ENCODE data around the gene ESYT2.

- no peak for TF ChIP-seq POLR2A (IDR thresholded peaks at IDR 0.05; ENCODE audit: borderline replicate concordance, extremely low read depth, insufficient read depth, insufficient read length)
- TF ChIP-seq RAD21 (IDR thresholded peaks at IDR 0.05; ENCODE audit: low read depth), result no peak
- no peak for TF ChIP-seq CTCF (IDR thresholded peaks at IDR 0.05 in 2 of 3, conservative IDR thresholded peaks at IDR 0.05 in 1 of 3; ENCODE audit: borderline replicate concordance in 1 of 3, insufficient read depth in 1 of 3, low read depth in 2 of 3, low read length in 2 of 3)
- no peak for TF ChIP-seq JUND (IDR thresholded peaks at IDR 0.05)
- TF ChIP-seq EZH2 (IDR thresholded peaks at IDR 0.05), result no peak
- no peak for TF ChIP-seq MAX (IDR thresholded peaks at IDR 0.05)
- TF ChIP-seq POLR2AphosphoS5 (IDR thresholded peaks at IDR 0.05; ENCODE audit: low read depth, low read length), result no peak
- no peak for TF ChIP-seq YY1 (IDR thresholded peaks at IDR 0.05; ENCODE audit: extremely low read depth, insufficient replicate concordance, low read depth, low read length)
- no peak for TF ChIP-seq CBX3 (IDR thresholded peaks at IDR 0.05; ENCODE audit: low read depth)
- no peak for TF ChIP-seq TCF7L2 (IDR thresholded peaks at IDR 0.05; ENCODE audit: borderline replicate concordance, extremely low read depth, insufficient read depth, insufficient read length)
- no peak for TF ChIP-seq CEBPB (IDR thresholded peaks at IDR 0.05; ENCODE audit: low read depth)
- no peak for TF ChIP-seq FOSL1 (IDR thresholded peaks at IDR 0.05; ENCODE audit: low read depth)
These were observed 14.7 kb downstream of the ESYT2 start for GRCh38 chr7:158814637-158815036.

All from HCT116 (cell line).